Measurements from ENCODE around the gene MFGE8.
A peak's percentile ranks its signal among the peaks of the same experiment; 100 is the strongest.

MFGE8 gene

GRCh38 chr15:88900309-88900981 is 12.7 kb downstream of the MFGE8 start:
- DNase-seq (ENCODE audit: low read depth, low spot score): no peak

- no peak for DNase-seq (ENCODE audit: low read depth, low spot score)
These were observed 13.9 kb downstream of the MFGE8 start for GRCh38 chr15:88899251-88899650.

DNA sequence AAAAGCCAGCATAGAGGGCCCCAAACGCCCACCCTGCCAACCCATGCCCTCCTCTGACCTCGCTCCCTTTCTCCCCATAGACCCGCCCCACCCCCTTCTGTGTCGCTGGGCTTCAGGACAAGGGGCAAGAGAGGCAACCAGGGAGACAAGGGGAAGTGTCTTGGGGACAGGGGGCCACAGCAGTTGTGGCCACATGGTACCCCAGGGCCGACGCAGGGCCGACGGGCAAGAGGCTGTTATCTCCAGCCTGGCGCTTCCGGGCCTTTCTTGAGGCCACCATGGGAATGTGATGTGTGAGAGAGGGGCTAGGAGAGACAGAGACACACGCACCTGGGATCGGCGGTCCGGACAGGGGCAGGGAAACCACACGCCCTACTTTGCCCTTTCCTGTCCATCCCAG is 14.4 kb downstream of the MFGE8 start:
- no peak for DNase-seq (ENCODE audit: low read depth, low spot score)

DNA sequence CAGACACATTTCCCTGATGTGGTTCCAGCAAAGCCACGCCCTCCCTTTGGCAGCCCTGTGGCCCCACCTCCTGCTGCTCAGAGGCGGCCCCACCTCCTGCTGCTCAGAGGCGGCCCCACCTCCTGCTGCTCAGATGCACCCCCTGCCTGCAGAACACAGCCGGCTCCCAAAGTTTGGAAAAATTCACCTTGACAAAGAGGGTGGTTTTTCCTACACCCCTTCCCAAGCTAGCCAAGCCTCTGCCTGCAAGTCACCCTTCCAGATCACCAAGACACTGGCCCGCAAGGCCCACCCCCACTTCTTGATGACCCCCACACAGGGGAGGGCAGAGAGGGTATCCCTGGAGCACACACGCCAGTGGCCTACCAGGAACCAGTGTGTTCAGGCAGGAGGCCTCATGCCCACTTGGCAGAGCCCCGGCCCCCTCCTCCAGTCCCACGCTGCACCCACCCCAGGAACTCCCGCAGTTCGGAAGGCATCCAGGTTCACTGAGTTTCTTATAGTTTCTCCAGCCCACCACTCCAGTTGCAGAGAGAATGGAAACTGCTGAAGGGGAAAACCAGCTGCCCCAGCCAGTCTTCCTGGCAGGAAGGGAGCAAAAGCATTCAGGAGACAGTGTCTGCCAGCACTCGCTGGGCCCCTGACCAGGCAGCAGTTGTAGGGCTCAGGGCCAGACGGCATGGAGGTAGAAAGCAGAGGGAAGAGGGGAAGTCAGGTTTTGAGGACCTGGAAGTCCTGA is 15.6 kb downstream of the MFGE8 start:
- peak; percentile 67 for DNase-seq (ENCODE audit: low read depth, low spot score)

DNA sequence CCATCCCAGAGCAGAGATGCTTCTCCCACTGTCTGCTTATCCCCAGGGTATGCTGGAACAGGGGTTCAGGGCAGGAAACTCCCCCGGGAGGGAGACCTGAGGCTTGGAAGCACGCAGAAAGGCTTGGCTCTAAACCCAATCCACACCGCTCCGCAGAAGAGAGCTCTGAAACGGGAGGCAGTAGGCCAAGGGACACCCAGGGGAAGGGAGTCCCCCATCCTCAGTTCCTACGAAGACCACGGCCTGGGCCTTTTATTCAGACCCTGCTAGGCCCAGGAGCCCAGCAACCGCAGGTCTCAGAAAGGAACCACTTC is 16.1 kb downstream of the MFGE8 start:
- no peak for DNase-seq (ENCODE audit: low read depth, low spot score)

DNA sequence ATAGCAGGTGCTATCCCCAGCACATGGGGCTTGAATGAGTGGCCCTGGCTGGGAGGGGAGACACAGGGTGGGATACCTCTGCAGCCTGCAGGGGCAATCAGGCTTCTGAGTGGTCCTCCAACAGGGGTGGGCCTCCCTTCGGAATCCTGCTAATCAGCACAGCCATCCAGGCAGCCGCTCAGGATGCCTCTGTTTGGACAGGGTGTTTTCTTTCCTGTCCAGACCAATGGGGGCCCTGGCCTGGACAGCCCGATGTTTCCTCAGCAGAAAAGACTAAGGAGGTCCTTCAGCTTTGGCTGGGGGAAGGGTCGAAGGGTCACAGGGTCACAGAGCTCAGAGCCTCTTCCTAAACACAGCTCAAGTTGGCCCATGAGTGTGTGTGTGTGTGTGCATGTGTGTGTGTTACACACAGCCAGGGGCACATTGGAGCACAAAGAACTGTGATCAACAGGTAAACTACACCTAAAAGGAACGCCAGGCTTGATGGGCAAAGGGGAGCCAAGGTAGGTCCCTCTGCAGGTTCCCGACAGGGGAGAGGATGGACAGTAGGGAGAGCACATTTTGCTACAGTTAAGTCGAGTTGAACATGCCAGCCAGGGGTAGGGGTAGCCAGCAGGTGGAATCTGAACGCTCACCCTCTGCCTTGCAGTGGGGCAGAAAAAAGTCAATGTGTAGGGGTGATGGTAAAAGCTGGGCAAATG is 16.7 kb downstream of the MFGE8 start:
- DNase-seq (ENCODE audit: low read depth, low spot score): no peak

DNA sequence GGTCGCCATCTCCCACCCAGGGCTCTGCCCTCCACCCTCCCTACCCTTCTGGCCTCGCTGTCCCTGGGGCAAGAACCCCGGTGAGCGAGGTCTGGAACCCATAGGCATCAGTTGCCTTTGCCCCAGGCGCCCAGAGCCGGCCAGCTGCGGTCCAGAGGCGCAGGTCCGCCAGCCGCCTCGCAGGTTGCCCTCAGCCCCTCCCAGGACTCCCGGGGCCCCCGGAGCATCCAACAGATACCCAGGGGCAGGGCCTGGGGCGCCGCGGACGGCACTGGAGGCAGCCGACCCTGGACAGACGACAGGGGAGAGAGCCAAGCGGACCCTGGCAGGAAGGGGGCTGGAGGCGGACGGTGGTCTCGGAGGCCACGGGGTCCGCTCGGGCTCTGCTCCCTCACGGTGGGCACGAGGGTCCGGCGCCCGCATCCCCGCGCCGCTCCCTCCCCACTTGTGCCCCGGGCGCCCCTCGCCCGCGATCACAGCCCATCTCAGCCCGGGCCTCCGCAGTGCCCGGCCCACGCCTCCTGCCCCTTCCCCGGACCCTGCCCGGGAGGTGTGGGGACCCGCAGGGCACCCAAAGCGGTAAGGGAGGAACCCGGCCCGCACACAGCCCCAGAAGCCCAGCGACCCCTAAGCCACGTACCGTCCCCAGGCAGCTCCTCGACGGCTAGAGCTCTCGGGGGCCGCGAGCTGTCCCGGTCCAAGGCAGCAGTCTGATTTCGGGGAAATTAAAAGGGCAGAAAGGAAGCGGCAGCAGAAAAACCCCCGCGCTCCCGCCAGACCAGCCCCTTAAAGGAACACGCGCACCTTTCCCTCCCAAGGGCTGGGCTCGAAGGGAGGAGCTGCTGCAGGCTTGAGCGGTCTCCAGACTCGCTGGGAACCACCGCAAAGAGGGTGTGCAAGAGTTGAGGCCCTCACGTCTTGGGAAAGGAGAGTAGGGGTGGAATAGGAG is 18.1 kb downstream of the MFGE8 start, which contains the start of gene HAPLN3:
TSS of gene HAPLN3 (minus strand) at position 726 of the 949 bp plus-strand sequence. CDS start 8,246 bp downstream, outside the sequence.
- DNase-seq (ENCODE audit: low read depth, low spot score): peak; percentile 30

- DNase-seq (ENCODE audit: low read depth, low spot score): peak; percentile 71
These were observed 18.8 kb downstream of the MFGE8 start for GRCh38 chr15:88894348-88894818.

DNA sequence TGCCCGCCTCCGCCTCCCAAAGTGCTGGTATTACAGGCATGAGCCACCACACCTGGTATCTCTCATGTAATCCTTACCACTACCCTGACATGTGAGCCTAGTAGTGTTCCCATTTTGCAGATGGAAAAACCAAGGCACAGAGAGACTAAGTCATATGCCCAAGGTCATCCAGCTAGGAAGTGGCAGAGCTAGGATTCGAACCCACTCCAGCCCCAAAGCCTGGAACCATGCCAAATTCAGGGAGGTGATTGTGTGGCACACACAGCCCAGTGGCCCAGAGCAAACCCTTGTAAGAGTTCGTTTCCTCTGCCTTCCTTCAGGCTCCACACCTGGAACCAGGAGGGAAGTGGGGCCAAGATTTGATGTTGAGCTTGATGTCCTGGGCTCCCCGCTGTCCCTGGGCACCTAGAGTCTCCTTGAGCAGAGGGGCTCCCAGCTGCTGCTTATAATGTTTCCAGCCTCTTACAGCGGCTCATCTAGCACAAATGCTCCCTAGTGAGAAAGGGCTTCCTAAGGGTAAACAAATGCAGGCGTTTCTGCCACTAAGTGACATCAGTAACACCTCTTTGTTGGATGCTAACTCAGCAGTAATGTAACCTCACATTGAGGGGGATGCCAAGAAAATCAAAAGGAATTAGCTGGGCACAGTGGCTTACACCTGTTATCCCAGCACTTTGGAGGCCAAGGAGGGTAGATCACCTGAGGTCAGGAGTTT is 21.5 kb downstream of the MFGE8 start:
- DNase-seq (ENCODE audit: low read depth, low spot score): no peak

DNA sequence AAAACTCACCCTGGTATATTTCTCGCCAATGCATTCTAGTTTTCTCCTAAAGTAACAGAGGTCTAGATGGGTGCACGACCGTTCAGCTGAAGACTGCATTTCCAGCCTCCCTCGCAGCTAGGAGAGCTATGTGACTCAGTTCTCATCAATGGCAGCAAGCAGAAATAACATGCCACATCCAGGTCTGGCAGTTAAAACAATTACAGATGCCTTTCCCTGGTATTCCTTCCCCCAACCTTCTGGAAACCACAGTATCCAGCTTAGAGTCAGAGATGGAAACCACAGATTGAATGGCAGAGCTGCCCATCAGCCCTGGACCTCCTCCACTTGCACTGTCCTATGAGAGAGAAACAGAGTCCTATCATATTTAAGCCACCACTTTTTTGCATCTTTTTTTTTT is 22.7 kb downstream of the MFGE8 start:
- DNase-seq (ENCODE audit: low read depth, low spot score): no peak

DNA sequence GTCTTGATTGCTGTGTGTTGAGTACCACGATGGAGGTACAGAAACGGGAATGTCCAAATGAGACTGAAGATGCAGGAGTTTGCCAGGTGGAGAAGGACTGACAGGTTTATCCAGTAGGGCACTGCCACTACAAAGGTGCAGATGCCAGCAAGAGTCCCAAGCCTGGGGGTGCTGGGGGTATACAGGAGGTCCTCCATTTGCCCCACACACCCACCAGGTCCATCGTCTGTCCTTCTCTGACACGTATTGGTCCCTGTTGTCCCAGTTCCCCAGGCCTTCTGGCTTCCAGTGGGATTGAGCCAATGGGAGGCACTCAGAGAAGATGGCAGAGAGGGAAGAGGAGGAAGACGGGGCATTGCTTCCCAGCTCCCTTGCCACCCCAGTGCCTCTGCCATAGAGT is 24.5 kb downstream of the MFGE8 start:
- no peak for DNase-seq (ENCODE audit: low read depth, low spot score)

DNA sequence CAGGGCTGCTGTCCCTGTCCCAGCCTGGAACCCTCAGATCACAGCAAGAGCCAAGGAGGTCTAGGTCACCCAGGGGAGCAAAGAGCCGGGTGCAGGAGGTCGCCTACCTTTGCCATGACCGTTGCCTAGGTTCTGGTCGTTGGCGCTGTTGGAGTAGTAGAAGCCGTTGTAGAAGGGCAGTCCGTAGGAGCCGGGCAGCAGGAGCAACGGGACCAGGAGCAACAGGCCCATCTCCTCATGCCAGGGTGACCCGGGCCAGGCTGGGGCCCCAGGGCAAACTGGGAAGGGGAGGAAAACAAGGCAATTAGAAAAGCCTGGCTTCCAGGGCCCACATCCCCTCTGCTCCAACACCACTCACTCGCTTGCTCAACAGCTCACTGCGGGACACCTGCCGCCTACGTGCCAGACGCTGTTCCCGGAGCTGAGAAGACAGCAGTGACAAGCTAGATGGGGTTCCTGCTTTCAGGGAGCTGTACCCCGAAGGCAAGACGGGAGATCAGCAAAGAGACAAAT is 26.1 kb downstream of the MFGE8 start:
- no peak for DNase-seq (ENCODE audit: low read depth, low spot score)

DNA sequence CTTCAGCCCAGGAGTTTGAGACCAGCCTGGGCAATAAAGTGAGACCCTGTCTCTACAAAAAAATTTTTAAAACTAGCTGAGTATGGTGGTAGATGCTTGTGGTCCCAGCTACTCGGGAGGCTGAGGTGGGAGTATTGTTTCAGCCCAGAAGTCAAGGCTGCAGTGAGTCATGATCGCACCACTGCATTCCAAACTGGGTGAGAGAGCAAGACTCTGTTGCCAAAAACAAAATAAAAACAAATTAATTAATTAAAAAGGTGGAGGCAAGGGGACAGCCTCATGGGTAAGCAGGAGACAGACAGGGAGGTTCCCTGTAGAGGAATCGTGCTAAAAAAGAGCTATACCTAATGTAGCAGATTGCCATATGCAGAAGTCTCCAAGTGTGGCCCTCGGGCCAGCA is 30.4 kb downstream of the MFGE8 start:
- no peak for DNase-seq (ENCODE audit: low read depth, low spot score)

DNA sequence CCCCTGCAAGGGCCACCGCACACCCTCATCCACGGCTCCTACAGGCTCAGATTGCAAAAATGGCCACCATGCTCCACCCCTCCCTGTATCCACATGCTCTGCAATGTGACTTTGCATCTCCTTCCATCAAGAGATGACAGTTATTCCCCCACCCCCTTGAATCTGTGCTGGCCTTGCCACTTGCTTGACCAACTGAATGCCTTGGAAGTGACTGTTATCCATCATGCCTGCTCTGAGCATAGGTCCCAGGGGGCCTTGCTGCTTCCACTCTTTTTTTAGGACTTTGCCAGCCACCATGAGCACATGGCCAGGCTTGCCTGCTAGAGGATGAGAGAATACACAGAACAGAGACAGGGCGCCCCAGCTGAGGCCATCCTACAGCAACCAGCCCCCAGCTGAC is 31.4 kb downstream of the MFGE8 start:
- DNase-seq (ENCODE audit: low read depth, low spot score): no peak

DNA sequence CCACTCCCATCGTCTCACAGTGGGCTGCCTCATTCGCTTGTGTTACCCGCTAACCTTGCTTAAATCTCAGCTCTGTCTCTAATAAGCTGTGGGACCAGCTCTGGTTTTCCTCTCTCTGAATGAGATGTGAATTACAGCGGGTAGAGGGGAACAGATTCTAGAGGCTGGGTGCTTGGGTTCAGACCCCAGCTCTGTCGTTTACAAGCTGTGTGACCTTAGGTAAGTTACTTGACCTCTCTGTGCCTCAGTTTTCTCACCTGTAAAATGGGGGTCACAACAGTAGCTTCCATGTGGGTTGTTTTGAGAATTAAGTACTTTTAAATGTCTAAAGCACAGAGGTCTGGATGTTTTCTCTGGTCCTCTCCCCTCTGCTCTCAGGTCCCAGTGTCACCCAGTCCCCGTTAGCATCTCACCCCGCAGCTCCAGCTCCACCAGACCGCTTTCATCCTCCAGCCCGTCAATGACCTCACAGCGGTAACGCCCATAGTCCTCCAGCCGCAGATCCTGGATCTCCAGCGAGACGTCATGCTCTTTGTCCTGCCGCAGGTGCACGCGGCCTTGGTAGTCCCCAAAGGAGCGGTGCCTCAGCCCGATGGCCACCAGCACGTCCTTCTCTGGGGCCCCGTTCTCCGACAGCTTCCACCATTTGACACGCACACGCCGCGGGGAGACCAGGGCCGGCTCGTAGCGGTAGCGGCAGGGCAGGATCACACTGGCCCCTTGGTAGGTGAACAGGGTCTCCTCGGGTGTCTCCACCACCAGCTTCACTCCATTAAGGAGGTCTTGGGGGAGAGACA is 32.0 kb downstream of the MFGE8 start:
- DNase-seq (ENCODE audit: low read depth, low spot score): no peak

DNA sequence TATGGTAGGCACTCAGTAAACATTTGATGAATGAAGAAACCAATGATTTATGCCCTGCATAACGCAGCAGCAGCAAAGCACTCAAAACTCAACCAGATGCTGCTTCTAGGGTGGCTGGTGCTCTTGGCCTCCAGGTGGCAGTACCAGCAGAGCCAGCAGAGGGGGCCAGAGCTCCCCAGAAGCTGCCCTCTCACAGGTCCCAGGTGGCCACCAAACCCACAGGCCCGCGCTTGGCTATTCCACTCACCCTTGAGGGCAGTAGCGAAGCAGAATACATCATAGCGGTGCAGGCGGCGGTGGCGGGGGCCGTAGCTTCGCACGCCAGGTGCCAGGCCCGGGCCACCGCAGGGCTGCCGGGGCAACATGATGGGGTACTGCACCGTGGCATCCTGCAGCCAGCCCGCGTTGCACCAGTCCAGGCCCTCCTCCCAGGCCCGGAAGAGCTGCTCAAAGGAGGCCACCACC is 34.4 kb downstream of the MFGE8 start:
- DNase-seq (ENCODE audit: low read depth, low spot score): no peak

DNA sequence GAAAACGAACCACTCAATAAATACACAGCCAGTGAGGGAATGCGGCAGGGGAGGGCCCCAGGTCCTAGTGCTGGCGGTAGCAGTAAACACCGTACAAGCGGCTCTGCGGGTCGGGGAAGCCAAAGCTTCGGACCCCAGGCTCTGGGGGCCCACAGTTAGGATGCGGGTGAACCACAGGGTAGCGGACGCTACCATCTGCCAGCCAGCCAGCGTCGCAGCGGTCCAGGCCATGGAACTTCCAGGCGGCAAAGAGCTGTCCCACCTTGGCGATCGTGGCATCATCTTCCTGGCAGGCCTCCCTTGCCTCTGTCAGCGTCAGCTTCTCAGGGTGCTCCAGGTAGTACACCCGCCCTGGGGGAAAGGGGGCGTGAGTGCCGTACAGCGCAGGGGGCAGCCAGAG is 35.3 kb downstream of the MFGE8 start:
- DNase-seq (ENCODE audit: low read depth, low spot score): no peak

DNA sequence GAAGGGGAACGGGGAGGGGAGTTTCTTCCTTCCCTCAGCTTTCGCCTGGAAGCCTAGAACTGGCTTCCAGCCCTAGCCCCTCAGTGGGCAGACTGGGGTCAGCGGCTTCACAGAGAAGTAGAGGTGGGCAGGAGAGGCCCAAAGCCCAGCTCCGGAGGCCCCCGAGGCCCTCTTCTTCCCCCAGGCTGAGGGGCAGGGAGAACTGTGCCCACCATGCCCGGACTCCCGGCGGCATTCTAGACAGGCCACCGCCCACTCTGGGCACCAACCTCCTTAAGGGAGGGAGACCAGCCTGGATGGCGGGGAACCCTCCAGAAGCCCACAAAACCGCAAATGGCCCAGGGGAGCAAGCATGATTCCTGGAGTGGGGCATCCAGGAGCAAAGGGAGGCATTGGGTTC is 35.8 kb downstream of the MFGE8 start:
- no peak for DNase-seq (ENCODE audit: low read depth, low spot score)

DNA sequence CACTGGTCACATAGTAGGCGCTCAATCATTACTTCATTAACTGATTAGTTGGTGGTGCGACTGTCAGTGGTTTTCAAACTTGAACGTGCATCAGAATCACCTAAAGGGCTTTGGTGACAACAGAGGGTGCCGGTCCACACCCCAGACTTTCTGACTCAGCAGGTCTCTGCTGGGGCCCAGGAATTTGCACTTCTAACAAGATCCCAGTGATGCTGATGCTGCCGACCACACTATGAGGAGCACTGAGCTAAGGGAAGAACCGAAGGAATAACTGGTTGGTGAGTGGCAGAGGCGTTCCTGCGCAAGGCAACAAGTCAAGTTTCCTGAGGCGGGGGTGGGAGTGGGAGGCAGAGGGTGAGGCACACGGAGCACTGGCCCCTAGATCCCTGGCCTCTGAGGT is 36.6 kb downstream of the MFGE8 start:
- DNase-seq (ENCODE audit: low read depth, low spot score): no peak

DNA sequence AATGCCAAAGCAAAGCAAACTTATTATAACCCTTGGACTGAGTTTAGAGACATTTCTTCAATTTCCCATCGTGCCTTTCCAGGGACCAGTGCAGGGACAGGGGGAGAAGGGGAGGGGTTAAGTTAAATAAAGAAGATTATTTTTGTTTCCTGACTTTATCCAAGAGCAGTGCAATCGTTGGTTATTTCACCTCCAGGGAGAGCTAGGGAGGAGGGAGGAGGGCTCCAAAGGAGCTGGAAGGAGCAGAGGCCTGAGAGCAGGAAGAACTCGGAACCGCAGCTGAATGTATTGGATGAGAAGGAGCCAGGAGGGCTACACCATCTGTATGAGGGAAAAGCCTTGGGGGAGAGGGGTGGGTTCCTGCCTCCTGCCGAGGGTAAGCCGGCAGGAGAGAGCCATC is 38.5 kb downstream of the MFGE8 start:
- no peak for DNase-seq (ENCODE audit: low read depth, low spot score)
